ENCODE data around the gene LIF.
"Not testable (repeated sequence)": the region's sequence is repeated elsewhere in the genome, so short reads cannot be mapped to it uniquely, and the experiment has no call there.

LIF gene

GRCh38 chr22:30243661-30244060 is 2.9 kb downstream of the LIF start:
- no peak for DNase-seq (ENCODE audit: low read depth in 2 of 2)

- DNase-seq (ENCODE audit: low read depth in 2 of 2): no peak
Observed at GRCh38 chr22:30241576-30242371, 4.8 kb downstream of the LIF start.

GRCh38 chr22:30240541-30241417 is 5.8 kb downstream of the LIF start:
- no peak for DNase-seq (ENCODE audit: low read depth in 2 of 2)

- DNase-seq (ENCODE audit: low read depth in 2 of 2): no peak
Observed at GRCh38 chr22:30239488-30240405, 6.8 kb downstream of the LIF start.

GRCh38 chr22:30238661-30239487 is 7.7 kb downstream of the LIF start:
- no peak for DNase-seq (ENCODE audit: low read depth in 2 of 2)

- no peak for DNase-seq (ENCODE audit: low read depth in 2 of 2)
Observed at GRCh38 chr22:30238136-30238535, 8.4 kb downstream of the LIF start.

- no peak for DNase-seq (ENCODE audit: low read depth in 2 of 2)
Observed at GRCh38 chr22:30236875-30237274, 9.7 kb downstream of the LIF start.

- no peak for DNase-seq (ENCODE audit: low read depth in 2 of 2)
Observed at GRCh38 chr22:30235687-30236170, 10.8 kb downstream of the LIF start.

GRCh38 chr22:30234786-30235470 is 11.6 kb downstream of the LIF start:
- DNase-seq (ENCODE audit: low read depth in 2 of 2): no peak

GRCh38 chr22:30234325-30234724 is 12.2 kb downstream of the LIF start:
- not testable (repeated sequence) for DNase-seq (ENCODE audit: low read depth in 2 of 2)

GRCh38 chr22:30233582-30233981 is 13.0 kb downstream of the LIF start:
- no peak for DNase-seq (ENCODE audit: low read depth in 2 of 2)

GRCh38 chr22:30232716-30233218 is 13.8 kb downstream of the LIF start:
- no peak for DNase-seq (ENCODE audit: low read depth in 2 of 2)

GRCh38 chr22:30230787-30231461 is 15.6 kb downstream of the LIF start:
- no peak for DNase-seq (ENCODE audit: low read depth in 2 of 2)

- DNase-seq (ENCODE audit: low read depth in 2 of 2): no peak
Observed at GRCh38 chr22:30230330-30230729, 16.2 kb downstream of the LIF start.

- no peak for DNase-seq (ENCODE audit: low read depth in 2 of 2)
Observed at GRCh38 chr22:30228509-30229359, 17.8 kb downstream of the LIF start.

- no peak for DNase-seq (ENCODE audit: low read depth in 2 of 2)
Observed at GRCh38 chr22:30227438-30228228, 18.9 kb downstream of the LIF start.

- DNase-seq (ENCODE audit: low read depth in 2 of 2): no peak
Observed at GRCh38 chr22:30226192-30226832, 20.2 kb downstream of the LIF start.

All from stimulated activated CD8-positive, alpha-beta memory T cell treated with anti-CD3 and anti-CD28 coated beads, Interleukin-2, amount 100 ng/mL, for 1 hour (primary cell).